ENCODE measurements around the gene DDX27.

DDX27 gene

GRCh38 chr20:49247169-49247723, 28.0 kb downstream of the DDX27 start:
- no peak for DNase-seq (ENCODE audit: low spot score)

GRCh38 chr20:49247792-49248191, 28.6 kb downstream of the DDX27 start:
- FAIRE-seq (no peak), DNase-seq (ENCODE audit: low spot score) (no peak)

More at GRCh38 chr20:49247169-49247723, 28.0 kb downstream of the DDX27 start:
- no peak for FAIRE-seq

- no peak for DNase-seq (ENCODE audit: low spot score)
- FAIRE-seq, result no peak
Measured at GRCh38 chr20:49248301-49248700, 29.1 kb downstream of the DDX27 start.

GRCh38 chr20:49248879-49249665, 29.9 kb downstream of the DDX27 start:
- no peak for DNase-seq (ENCODE audit: low spot score)
- FAIRE-seq, result no peak

- DNase-seq (ENCODE audit: low spot score), result no peak
- FAIRE-seq, result no peak
Measured at GRCh38 chr20:49252556-49253350, 33.5 kb downstream of the DDX27 start.

GRCh38 chr20:49256261-49256660, 37.0 kb downstream of the DDX27 start:
- no peak for FAIRE-seq
- DNase-seq (ENCODE audit: low spot score), result no peak

GRCh38 chr20:49259284-49259683, 40.1 kb downstream of the DDX27 start:
- no peak for FAIRE-seq

GRCh38 chr20:49259799-49260198, 40.6 kb downstream of the DDX27 start:
- no peak for DNase-seq (ENCODE audit: low spot score)
- no peak for FAIRE-seq

More at GRCh38 chr20:49259284-49259683, 40.1 kb downstream of the DDX27 start:
- DNase-seq (ENCODE audit: low spot score), result no peak

- no peak for DNase-seq (ENCODE audit: low spot score)
- no peak for FAIRE-seq
Measured at GRCh38 chr20:49260218-49260617, 41.0 kb downstream of the DDX27 start.

- no peak for FAIRE-seq
Measured at GRCh38 chr20:49261173-49261572, 42.0 kb downstream of the DDX27 start.

GRCh38 chr20:49262444-49262843, 43.2 kb downstream of the DDX27 start:
- DNase-seq (ENCODE audit: low spot score) (no peak), FAIRE-seq (no peak)

More at GRCh38 chr20:49261173-49261572, 42.0 kb downstream of the DDX27 start:
- DNase-seq (ENCODE audit: low spot score), result no peak

- DNase-seq (ENCODE audit: low spot score), result no peak
- FAIRE-seq, result no peak
Measured at GRCh38 chr20:49267327-49267726, 48.1 kb downstream of the DDX27 start.

- FAIRE-seq (no peak), DNase-seq (ENCODE audit: low spot score) (no peak)
Measured at GRCh38 chr20:49268600-49269365, 49.6 kb downstream of the DDX27 start.

GRCh38 chr20:49270177-49270576, 51.0 kb downstream of the DDX27 start:
- no peak for FAIRE-seq
- DNase-seq (ENCODE audit: low spot score), result peak; percentile 36

- FAIRE-seq (no peak), DNase-seq (ENCODE audit: low spot score) (no peak)
Measured at GRCh38 chr20:49270736-49271135, 51.5 kb downstream of the DDX27 start.

GRCh38 chr20:49272654-49273053, 53.4 kb downstream of the DDX27 start:
- DNase-seq (ENCODE audit: low spot score) (no peak), FAIRE-seq (no peak)

- no peak for FAIRE-seq
- DNase-seq (ENCODE audit: low spot score), result no peak
Measured at GRCh38 chr20:49273696-49274277, 54.6 kb downstream of the DDX27 start.

- FAIRE-seq (no peak), DNase-seq (ENCODE audit: low spot score) (no peak)
Measured at GRCh38 chr20:49275216-49275615, 56.0 kb downstream of the DDX27 start.

- FAIRE-seq (peak; percentile 92), DNase-seq (ENCODE audit: low spot score) (peak; percentile 88)
Measured at GRCh38 chr20:49275636-49276035, 56.4 kb downstream of the DDX27 start.

- DNase-seq (ENCODE audit: low spot score) (peak; percentile 84), FAIRE-seq (peak; percentile 92)
Measured at GRCh38 chr20:49276161-49276960, 57.1 kb downstream of the DDX27 start.

Data from RCC 7860 (cell line).